NT2/D1 (cell line): ENCODE results near the gene ADAMTS6.

ENCODE experiments used
- DNase-seq: peaks from one replicate; pipeline ENCODE4 v3.0.0-alpha.2; 2011; ENCODE audit warnings: low read depth, low spot score
- H3K27me3 ChIP-seq: 2 replicates; pipeline ENCODE4 v1.6.0; 2011; ENCODE audit warnings: mild to moderate bottlenecking; ENCODE audit not compliant: insufficient read length, insufficient read depth
- H3K36me3 ChIP-seq: 2 replicates; pipeline ENCODE4 v1.6.1; 2011; ENCODE audit warnings: mild to moderate bottlenecking, low read length, mixed read lengths; ENCODE audit not compliant: insufficient read depth, insufficient read length
- H3K4me1 ChIP-seq: 2 replicates; pipeline ENCODE4 v1.5.1; 2011; ENCODE audit not compliant: insufficient read depth, insufficient read length
- H3K4me3 ChIP-seq: 2 replicates; pipeline ENCODE4 v1.5.1; 2011; ENCODE audit warnings: low read depth; ENCODE audit not compliant: insufficient read length
- H3K9ac ChIP-seq: 2 replicates; pipeline ENCODE4 v1.6.0; 2011; ENCODE audit warnings: low read depth; ENCODE audit not compliant: insufficient read length
- H3K9me3 ChIP-seq: 2 replicates; pipeline ENCODE4 v1.5.1; 2011; ENCODE audit warnings: mild to moderate bottlenecking, low read length; ENCODE audit not compliant: insufficient read depth
- SUZ12 ChIP-seq: IDR thresholded peaks from 2 replicates; pipeline ENCODE4 v1.6.1; 2011; ENCODE audit not compliant: insufficient read length, insufficient read depth; ENCODE audit errors: extremely low read depth
- YY1 ChIP-seq: IDR thresholded peaks from 2 replicates; pipeline ENCODE4 v1.6.1; 2011; ENCODE audit not compliant: insufficient read length, insufficient read depth
- ZNF274 ChIP-seq: IDR thresholded peaks from 2 replicates; pipeline ENCODE4 v1.6.1; 2011; ENCODE audit warnings: mild to moderate bottlenecking, low read depth, low read length

Gene ADAMTS6

GRCh38 chr5:65132386-65132785 is 349.3 kb downstream of the ADAMTS6 start:
- no peaks in the 10 kb centered on the region for H3K4me1 ChIP-seq
- TF ChIP-seq ZNF274 (no peak), YY1 (no peak), SUZ12 (no peak)

DNA sequence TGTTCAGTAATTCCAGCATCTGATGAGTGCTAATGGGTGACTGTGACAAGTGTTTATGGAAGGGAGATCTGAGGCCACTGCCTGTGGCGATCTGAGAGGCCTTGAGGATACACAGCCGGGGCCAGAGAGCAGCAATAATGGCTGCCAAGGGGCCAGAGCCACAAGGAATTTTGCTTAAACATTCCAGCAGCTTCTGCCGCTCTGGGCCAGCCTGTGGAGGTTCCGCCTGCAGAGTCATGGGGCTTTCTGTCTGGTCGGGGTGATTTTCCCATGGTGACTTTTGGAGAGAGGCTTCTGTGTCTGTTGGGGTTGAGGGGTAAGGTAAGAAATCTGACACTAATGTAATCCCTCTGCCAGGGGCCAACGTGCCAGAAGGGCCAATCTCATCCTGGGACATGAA is 353.5 kb downstream of the ADAMTS6 start:
- Histone ChIP-seq H3K9me3 (no peaks in the 10 kb centered on the region), H3K9ac (no peak overlapping the region), H3K4me1 (no peaks in the 10 kb centered on the region), H3K36me3 (no peaks in the 10 kb centered on the region), H3K27me3 (no peaks in the 10 kb centered on the region), H3K4me3 (no peak overlapping the region)
- TF ChIP-seq ZNF274, result no peak
- TF ChIP-seq YY1, result no peak
- TF ChIP-seq SUZ12, result no peak
- no peak for DNase-seq

More at GRCh38 chr5:65132386-65132785, 349.3 kb downstream of the ADAMTS6 start:
- Histone ChIP-seq H3K9me3 (no peaks in the 10 kb centered on the region), H3K27me3 (no peaks in the 10 kb centered on the region), H3K4me3 (no peak overlapping the region), H3K9ac (no peak overlapping the region), H3K36me3 (no peaks in the 10 kb centered on the region)
- no peak for DNase-seq

DNA sequence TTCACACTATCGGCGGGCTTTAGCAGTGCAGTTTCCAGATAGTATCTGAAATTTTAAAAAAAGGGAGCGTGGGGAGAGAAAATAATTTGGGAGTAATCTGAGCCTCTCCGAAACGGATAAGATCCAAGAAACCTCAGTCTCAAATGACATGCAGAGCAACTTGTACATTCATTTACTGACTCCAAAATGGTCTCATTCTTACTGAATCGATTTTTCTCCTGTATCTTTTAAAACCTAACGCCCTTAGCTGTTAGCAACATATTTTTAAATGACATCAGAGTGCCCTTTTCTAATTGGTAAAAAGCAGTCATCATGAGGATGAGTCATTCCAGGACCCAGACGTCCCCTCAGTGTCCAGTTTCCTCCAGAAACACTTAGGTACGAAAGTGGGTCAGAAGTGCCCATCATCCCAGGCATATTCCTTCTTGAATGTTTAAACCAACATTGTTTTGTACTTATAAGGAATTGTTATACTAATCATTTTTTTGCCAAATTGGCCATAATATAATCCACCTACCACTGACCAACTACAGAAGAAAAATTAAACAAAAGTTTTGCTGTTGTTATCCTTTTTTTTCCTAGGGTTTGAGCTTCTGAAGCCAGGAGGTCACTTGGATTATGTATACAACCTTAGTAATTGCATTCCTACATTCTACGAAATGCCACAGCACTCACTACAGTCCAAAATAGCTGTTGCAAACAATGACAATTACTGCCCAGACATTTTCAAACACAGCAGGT is 354.4 kb downstream of the ADAMTS6 start:
- H3K4me3 ChIP-seq, result no peak overlapping the region
- no peaks in the 10 kb centered on the region for H3K27me3 ChIP-seq
- no peak overlapping the region for H3K9ac ChIP-seq
- no peak for DNase-seq
- H3K36me3 ChIP-seq, result no peaks in the 10 kb centered on the region
- no peaks in the 10 kb centered on the region for H3K9me3 ChIP-seq
- TF ChIP-seq YY1 (no peak), ZNF274 (no peak), SUZ12 (no peak)
- no peaks in the 10 kb centered on the region for H3K4me1 ChIP-seq

DNA sequence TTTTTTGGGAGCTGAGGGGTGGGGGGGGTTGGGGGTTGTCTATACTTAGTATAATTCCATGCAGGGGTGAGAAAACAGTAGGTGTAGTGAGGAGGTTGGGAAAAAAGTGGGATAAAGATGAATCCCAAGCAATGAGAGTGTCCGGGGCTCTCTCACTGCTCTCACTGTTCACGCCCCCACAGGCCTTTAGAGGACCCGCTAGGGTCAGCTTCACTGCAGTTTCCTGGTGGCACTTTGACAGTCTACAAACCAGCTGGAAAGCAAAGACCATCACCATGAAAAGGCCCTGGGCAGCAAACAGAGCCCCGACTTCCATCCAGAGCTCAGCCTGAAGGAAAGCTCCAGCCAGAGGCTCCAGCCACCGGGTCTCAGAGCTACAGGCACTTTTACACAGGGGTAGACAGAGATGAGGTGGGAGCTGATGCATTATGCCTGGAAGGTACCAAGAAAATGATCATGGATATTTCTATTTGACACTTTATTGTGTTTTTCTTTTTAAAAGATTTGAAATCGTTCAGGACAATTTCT is 355.1 kb downstream of the ADAMTS6 start:
- H3K9ac ChIP-seq, result no peak overlapping the region
- H3K4me3 ChIP-seq, result no peak overlapping the region
- H3K9me3 ChIP-seq, result no peaks in the 10 kb centered on the region; the same call in 1 of the 2 replicates
- no peak for TF ChIP-seq YY1
- no peak for TF ChIP-seq SUZ12
- TF ChIP-seq ZNF274, result no peak
- no peaks in the 10 kb centered on the region for H3K4me1 ChIP-seq
- no peaks in the 10 kb centered on the region for H3K36me3 ChIP-seq
- DNase-seq, result no peak
- no peaks in the 10 kb centered on the region for H3K27me3 ChIP-seq

GRCh38 chr5:65125591-65126541 is 355.9 kb downstream of the ADAMTS6 start:
- DNase-seq, result no peak
- Histone ChIP-seq H3K9ac (no peak overlapping the region), H3K9me3 (no peaks in the 10 kb centered on the region; the same call in 1 of the 2 replicates)

GRCh38 chr5:65121880-65122436 is 359.8 kb downstream of the ADAMTS6 start:
- Histone ChIP-seq H3K27me3 (no peaks in the 10 kb centered on the region), H3K36me3 (no peaks in the 10 kb centered on the region), H3K4me3 (no peak overlapping the region), H3K9me3 (peaks cover 8% of the 10 kb centered on the region), H3K4me1 (no peaks in the 10 kb centered on the region), H3K9ac (no peak overlapping the region)
- no peak for TF ChIP-seq SUZ12
- TF ChIP-seq ZNF274, result no peak
- TF ChIP-seq YY1, result no peak
- DNase-seq, result no peak

More at GRCh38 chr5:65125591-65126541, 355.9 kb downstream of the ADAMTS6 start:
- H3K27me3 ChIP-seq, result no peaks in the 10 kb centered on the region
- no peaks in the 10 kb centered on the region for H3K36me3 ChIP-seq
- no peak overlapping the region for H3K4me3 ChIP-seq
- TF ChIP-seq YY1 (no peak), ZNF274 (no peak), SUZ12 (no peak)
- no peaks in the 10 kb centered on the region for H3K4me1 ChIP-seq
